Nephron progenitor cell (in vitro differentiated cells): ENCODE measurements around the gene BCL6.

ENCODE experiments used
- DNase-seq: peaks from one replicate; pipeline ENCODE4 v3.0.0; 2021
- H3K27ac Mint-ChIP-seq: 2 replicates; pipeline ENCODE4 v1.8.0; 2021; ENCODE audit warnings: mild to moderate bottlenecking, moderate library complexity, mixed read lengths
- H3K27me3 Mint-ChIP-seq: 2 replicates; pipeline ENCODE4 v1.8.0; 2021; ENCODE audit warnings: mild to moderate bottlenecking, low read depth, mixed read lengths; ENCODE audit not compliant: poor library complexity
- H3K36me3 Mint-ChIP-seq: 2 replicates; pipeline ENCODE4 v1.8.0; 2021; ENCODE audit warnings: low read depth, mixed read lengths
- H3K4me1 Mint-ChIP-seq: 2 replicates; pipeline ENCODE4 v1.8.0; 2021; ENCODE audit warnings: mixed read lengths
- H3K4me3 Mint-ChIP-seq: 2 replicates; pipeline ENCODE4 v1.8.0; 2021; ENCODE audit warnings: mild to moderate bottlenecking, moderate library complexity, mixed read lengths
- H3K9me3 Mint-ChIP-seq: 2 replicates; pipeline ENCODE4 v1.8.0; 2021; ENCODE audit warnings: mild to moderate bottlenecking, moderate library complexity, mixed read lengths
- TF ChIP-seq, protein P1 (sequence below): fragments of 200-600 bp; sonication (generic); IDR thresholded peaks from 2 replicates; pipeline ENCODE4 v1.5.0; 2021; ENCODE audit warnings: antibody characterized with exemption

BCL6 gene

DNA sequence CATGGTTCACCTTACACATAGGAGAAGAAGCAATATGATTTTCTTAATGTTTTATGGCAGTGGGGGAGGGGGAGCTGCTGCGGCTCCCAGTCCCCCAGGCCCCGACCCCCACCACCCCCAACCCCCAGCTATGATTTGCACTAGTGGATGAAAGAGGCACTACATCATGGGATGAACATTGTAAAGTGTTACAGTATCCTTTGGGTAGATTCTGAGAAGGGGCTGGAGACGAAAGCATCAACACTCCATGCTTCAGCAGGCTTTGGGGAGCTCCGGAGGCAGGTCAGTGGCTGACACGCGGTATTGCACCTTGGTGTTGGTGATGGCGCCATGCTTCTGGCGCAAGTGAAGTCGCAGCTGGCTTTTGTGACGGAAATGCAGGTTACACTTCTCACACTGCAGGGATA lies 23.1 kb downstream of the BCL6 start:
- H3K4me3 Mint-ChIP-seq: no peak overlapping the region
- peaks cover 2% of the 10 kb centered on the region for H3K27me3 Mint-ChIP-seq
- TF ChIP-seq, protein P1, sequence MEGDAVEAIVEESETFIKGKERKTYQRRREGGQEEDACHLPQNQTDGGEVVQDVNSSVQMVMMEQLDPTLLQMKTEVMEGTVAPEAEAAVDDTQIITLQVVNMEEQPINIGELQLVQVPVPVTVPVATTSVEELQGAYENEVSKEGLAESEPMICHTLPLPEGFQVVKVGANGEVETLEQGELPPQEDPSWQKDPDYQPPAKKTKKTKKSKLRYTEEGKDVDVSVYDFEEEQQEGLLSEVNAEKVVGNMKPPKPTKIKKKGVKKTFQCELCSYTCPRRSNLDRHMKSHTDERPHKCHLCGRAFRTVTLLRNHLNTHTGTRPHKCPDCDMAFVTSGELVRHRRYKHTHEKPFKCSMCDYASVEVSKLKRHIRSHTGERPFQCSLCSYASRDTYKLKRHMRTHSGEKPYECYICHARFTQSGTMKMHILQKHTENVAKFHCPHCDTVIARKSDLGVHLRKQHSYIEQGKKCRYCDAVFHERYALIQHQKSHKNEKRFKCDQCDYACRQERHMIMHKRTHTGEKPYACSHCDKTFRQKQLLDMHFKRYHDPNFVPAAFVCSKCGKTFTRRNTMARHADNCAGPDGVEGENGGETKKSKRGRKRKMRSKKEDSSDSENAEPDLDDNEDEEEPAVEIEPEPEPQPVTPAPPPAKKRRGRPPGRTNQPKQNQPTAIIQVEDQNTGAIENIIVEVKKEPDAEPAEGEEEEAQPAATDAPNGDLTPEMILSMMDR: no peak
- H3K4me1 Mint-ChIP-seq: peaks cover 11% of the 10 kb centered on the region
- H3K9me3 Mint-ChIP-seq: no peaks in the 10 kb centered on the region
- H3K27ac Mint-ChIP-seq: no peak overlapping the region
- no peak for DNase-seq
- peaks cover 50% of the 10 kb centered on the region for H3K36me3 Mint-ChIP-seq

DNA sequence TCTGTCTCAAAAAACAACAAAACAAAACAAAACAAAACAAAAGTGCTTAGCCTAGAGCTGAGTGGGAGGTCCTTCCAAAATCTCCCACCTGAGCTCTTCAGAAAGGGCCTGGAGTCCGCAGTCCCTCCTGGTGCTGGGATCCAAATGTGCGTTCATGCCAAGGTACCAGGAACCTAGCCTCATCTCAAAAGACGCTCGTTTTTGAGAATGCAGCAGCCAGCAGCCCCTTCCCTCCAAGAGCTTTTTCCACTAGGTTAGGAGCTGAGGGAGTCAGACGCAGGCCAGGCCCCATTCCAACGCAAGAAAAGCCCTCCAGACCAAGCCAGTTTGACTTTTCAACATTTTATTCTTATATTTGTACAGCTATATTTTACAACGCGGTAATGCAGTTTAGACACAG lies 24.2 kb downstream of the BCL6 start:
- DNase-seq: no peak
- Mint-ChIP-seq H3K27ac (no peak overlapping the region), H3K36me3 (peaks cover 46% of the 10 kb centered on the region), H3K9me3 (no peaks in the 10 kb centered on the region), H3K27me3 (peaks cover 2% of the 10 kb centered on the region), H3K4me3 (no peak overlapping the region), H3K4me1 (peaks cover 11% of the 10 kb centered on the region)
- TF ChIP-seq, protein P1: no peak

DNA sequence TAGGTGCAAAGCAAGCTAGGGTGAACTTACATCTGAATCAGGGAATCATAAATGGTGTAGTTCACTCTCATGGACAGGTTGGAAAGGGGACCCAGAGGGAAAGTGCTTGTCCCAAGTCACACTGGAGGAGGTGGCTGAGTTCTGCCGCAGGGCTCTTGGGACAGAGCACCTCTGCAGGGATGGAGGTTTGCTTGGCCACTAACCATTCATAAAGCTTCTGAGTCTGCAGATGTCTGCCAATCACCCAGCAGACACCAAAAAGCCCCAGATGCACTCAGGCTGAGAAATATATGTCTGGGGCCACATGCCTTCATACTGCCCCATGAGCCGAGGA lies 25.0 kb downstream of the BCL6 start:
- Mint-ChIP-seq H3K27me3 (peaks cover 2% of the 10 kb centered on the region), H3K4me1 (peaks cover 11% of the 10 kb centered on the region), H3K36me3 (peaks cover 38% of the 10 kb centered on the region), H3K9me3 (no peaks in the 10 kb centered on the region), H3K4me3 (no peak overlapping the region), H3K27ac (no peak overlapping the region)
- TF ChIP-seq, protein P1: no peak
- no peak for DNase-seq

DNA sequence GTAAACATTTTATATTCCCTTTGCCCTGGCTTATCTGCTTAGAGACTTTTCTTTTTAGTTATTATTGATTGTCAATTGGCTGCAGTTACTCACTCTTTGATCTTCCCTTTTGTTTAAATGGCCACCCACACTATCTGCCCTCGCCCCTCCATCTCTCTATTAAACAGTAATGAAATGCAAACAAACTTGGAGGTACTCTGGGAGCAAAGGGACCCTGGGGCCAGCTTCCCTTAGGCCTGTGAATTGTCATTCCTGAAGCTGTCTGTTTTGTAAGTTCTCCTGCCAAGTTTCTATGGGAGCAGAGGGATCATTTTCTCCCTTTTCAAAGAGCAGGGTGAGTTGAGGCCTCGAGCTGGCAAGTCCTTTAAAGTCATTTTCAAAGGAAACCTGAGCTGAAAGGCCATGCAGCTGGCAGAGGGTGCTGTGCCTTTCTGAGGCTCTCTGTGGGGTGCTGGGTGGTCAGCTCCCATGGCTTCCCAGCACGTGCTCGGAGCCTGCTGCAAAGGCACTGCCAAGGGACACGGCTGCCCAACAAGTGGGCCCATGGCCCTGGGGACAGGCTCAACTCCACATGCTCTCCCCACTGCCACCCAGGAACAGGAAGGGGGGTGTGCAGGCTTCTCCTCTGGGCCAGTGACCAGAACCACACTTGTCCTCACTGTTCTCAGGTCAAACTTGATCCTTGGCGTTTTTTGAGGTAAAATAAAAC lies 25.5 kb downstream of the BCL6 start:
- Mint-ChIP-seq H3K4me1 (peaks cover 11% of the 10 kb centered on the region), H3K27ac (no peak overlapping the region), H3K27me3 (peaks cover 2% of the 10 kb centered on the region), H3K9me3 (no peaks in the 10 kb centered on the region), H3K4me3 (no peak overlapping the region), H3K36me3 (peaks cover 36% of the 10 kb centered on the region)
- DNase-seq: no peak
- TF ChIP-seq, protein P1: no peak

- DNase-seq: no peak
- Mint-ChIP-seq H3K27me3 (peaks cover 2% of the 10 kb centered on the region), H3K36me3 (peaks cover 29% of the 10 kb centered on the region), H3K9me3 (no peaks in the 10 kb centered on the region), H3K4me3 (no peak overlapping the region), H3K4me1 (peaks cover 11% of the 10 kb centered on the region), H3K27ac (no peak overlapping the region)
- TF ChIP-seq, protein P1: no peak
Observed at GRCh38 chr3:187718802-187719201, 26.5 kb downstream of the BCL6 start.

DNA sequence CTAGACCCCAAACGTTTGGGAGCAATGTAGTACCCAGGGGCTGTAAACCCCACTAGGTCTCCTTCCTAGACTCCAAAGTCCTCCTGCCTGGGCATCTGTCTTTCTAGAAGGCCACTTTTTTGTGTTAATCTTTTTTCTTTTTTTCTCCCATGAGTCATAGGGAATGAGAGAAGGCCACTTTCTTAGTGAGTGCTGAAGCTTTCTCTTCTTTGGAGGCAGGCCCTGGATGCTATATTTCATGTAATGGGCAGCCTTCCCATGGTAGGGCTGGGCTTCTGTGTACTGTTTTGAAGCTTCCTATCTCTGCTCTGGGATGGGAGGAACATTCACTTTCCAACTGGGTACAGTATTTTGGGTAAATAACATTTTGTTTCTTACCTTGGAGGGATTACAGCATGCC lies 27.7 kb downstream of the BCL6 start:
- Mint-ChIP-seq H3K27ac (no peak overlapping the region), H3K27me3 (peaks cover 2% of the 10 kb centered on the region), H3K4me3 (no peak overlapping the region), H3K9me3 (no peaks in the 10 kb centered on the region), H3K4me1 (peaks cover 11% of the 10 kb centered on the region), H3K36me3 (peaks cover 17% of the 10 kb centered on the region)
- DNase-seq: no peak
- TF ChIP-seq, protein P1: no peak
